Pancreas (tissue), 10 donors: ENCODE measurements around the gene BLTP3A. TPM values are rescaled to one million over a fixed set of nuclear protein-coding genes. Genes with fewer than 3 reads are reported as not detected.

Source experiments
- ATAC-seq, 4 donors: fragments of 200-7000 bp; cut with Tn5 transposase; one replicate each; pipeline versions ENCODE4 v1.8.0 to v1.9.1; 2020; ENCODE audit warnings: mild to moderate bottlenecking in 4 of 4, moderate library complexity in 4 of 4
- DNase-seq, 6 donors: peaks; one replicate each; pipeline ENCODE4 v3.0.0-alpha.2; 2020
- FAIRE-seq: peaks from 2 replicates; lab custom pipeline; 2012; peaks lifted over from hg19 to GRCh38; lab: Jason Lieb, UNC
- H3K27ac ChIP-seq, 4 donors: fragments of 200-600 bp; sonication (generic); 1 replicate in 3 of 4; 2 replicates in 1 of 4; pipeline versions ENCODE4 v1.5.0 to v1.8.0; 2020
- H3K27me3 ChIP-seq, 4 donors: fragments of 200-600 bp; one replicate each; pipeline ENCODE4 v1.8.0; 2021
- H3K36me3 ChIP-seq, 3 donors: fragments of 200-600 bp; sonication (generic) in 1 of 3; one replicate each; pipeline versions ENCODE4 v1.5.0 to v1.8.0; 2020 to 2021
- H3K4me1 ChIP-seq, 3 donors: fragments of 200-600 bp; one replicate each; pipeline ENCODE4 v1.8.0; 2021
- H3K4me3 ChIP-seq, 4 donors: fragments of 200-600 bp; sonication (generic) in 2 of 4; one replicate each; pipeline versions ENCODE4 v1.5.0 to v1.8.0; 2020 to 2021
- H3K9me3 ChIP-seq, 4 donors: fragments of 200-600 bp; one replicate each; pipeline ENCODE4 v1.8.0; 2021
- CTCF ChIP-seq, 4 donors: fragments of 200-600 bp; sonication (generic) in 3 of 4; IDR thresholded peaks; one replicate each; pipeline versions ENCODE4 v1.5.0 to v1.8.0; 2021; ENCODE audit warnings: antibody characterized with exemption in 4 of 4
- whole genome bisulfite sequencing, 2 donors: extraction: QIAGEN DNeasy Blood & Tissue Kit; methylation state at CpG; one replicate each; pipeline ENCODE4 v1.1.7; 2013; 5-methylcytosine and 5-hydroxymethylcytosine counted together
- intact Hi-C, 3 donors: fragments of 100-400 bp; cut with DNase I; formaldehyde crosslinking; loops; one replicate each; pipeline versions ENCODE4 v1.11.1 to v1.14.2; 2022
- polyA plus RNA-seq, 2 donors: library from polyadenylated mRNA; stranded (reverse); fragments of 200-250 nt; gene quantifications; one replicate each; pipeline ENCODE4 v1.2.3, GENCODE V29; 2013
- total RNA-seq, 6 donors: library from RNA; stranded (reverse); fragmentation: NEBNext Ultra II Directional in 4 of 6; extraction: Animal tissue kit (Norgen Biotek cat#: 25700) in 4 of 6; gene quantifications; one replicate each; pipeline versions ENCODE4 v1.2.1 to v1.2.4, GENCODE V29; 2021 to 2023
- donor health status: healthy with polysubstance abuse.
- donor health status: DM: no; HTN: no; CAD: no; lungs with moderate emphysema.
- donor health status: DM: no; HTN: no; CAD: no.
- donor health status: control.
- donor health status: control.
- donor health status: Bipolar disorder and iron deficiency.
- donor health status: DM: yes; HTN: yes; CAD: no.
- donor health status: DM: no; HTN: no; CAD: no.
- donor health status: DM: no; HTN: no; CAD: no.
- donor health status: DM: yes; HTN: yes; CAD: no.

Gene BLTP3A
- total and polyA plus RNA-seq, 8 donors, result 2.5 to 14.4 (median 8.6) TPM

GRCh38 chr6:34788111-34788510, 3.8 kb upstream of the BLTP3A start:
- Histone ChIP-seq H3K4me3 (no peak overlapping the region), H3K27ac (no peak overlapping the region), H3K36me3 (no peaks in the 10 kb centered on the region), H3K9me3 (no peaks in the 10 kb centered on the region), H3K27me3 (no peaks in the 10 kb centered on the region), H3K4me1 (no peaks in the 10 kb centered on the region)
- TF ChIP-seq CTCF (IDR thresholded peaks at IDR 0.05), result no peak
- intact Hi-C loops, result no loop called here
- FAIRE-seq (no peak), ATAC-seq (no peak), DNase-seq (no peak)
- 95 to 100% methylated on average over 5 of the region's 5 CpGs for WGBS, 2 donors

GRCh38 chr6:34791164-34791700, 651 bp upstream of the BLTP3A start:
- H3K4me3 ChIP-seq, result peak overlapping the region; percentile 73 to 83 (median 81)
- no peaks in the 10 kb centered on the region for H3K9me3 ChIP-seq
- H3K4me1 ChIP-seq, result peaks cover 0 to 10% (median 3%) of the 10 kb centered on the region in 3 donors
- no peak for FAIRE-seq
- no peaks in the 10 kb centered on the region for H3K27me3 ChIP-seq
- no peaks in the 10 kb centered on the region for H3K36me3 ChIP-seq
- 4 to 6% methylated on average over 19 of the region's 19 CpGs for WGBS, 2 donors
- no peak for TF ChIP-seq CTCF (IDR thresholded peaks at IDR 0.05)
- ATAC-seq, result peak; percentile 29 to 66 (median 50)
- intact Hi-C loops, result no loop called here
- DNase-seq, result peak; percentile 47 to 72 (median 56)
- peak overlapping the region; percentile 92 to 94 (median 93) for H3K27ac ChIP-seq

DNA sequence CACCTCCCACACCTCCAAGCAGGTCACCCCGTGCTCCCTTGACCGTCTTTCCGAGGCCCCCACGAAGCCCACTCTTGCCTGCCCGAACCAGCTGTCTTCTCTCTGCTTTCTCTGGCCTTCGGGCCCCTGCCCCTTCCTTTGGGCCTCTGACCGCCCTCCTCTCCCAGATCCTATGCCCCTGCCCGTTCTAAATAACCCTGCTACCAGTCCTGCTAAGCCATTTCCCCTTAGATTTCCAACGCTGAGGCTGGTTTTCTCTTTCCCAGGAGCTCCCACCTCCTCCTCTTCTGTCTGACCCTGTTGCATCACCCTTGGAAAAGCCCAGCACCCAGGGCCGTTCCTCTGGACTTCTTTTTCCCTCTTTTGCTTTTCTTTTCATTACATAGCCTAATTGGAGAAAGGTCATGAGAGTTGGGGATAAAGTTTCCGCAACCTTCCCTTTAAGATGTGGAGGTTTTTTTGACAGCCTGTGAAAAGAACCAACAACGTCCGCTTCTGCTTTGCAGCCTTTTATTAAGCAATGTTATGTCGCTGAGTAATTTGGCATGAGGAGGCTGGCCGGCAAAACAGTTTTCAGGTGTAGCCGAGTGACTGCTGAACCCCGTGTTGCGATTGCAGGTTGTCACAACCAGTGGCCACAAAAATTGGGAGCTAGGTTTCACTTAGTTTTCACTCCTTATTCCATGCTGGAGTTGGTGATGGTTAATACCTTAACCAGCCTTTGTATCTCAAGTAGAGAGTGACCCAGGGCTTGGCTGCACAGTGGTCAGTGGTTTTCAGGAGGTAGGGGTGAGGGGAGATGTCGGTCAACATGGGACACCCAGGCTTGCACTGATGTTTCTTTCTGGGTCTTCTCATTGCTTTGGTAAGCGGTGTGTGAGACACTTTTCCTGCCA, 970 bp downstream of the BLTP3A start:
- peak in 3 of 6 donors; percentile 23 to 62 (median 33) for DNase-seq
- Histone ChIP-seq H3K27me3 (no peaks in the 10 kb centered on the region), H3K4me3 (peak overlapping the region; percentile 73 to 83 (median 81)), H3K9me3 (no peaks in the 10 kb centered on the region), H3K36me3 (no peaks in the 10 kb centered on the region), H3K27ac (peak overlapping the region; percentile 92 to 94 (median 93)), H3K4me1 (peaks cover 0 to 18% (median 4%) of the 10 kb centered on the region in 3 donors)
- no peak for TF ChIP-seq CTCF (IDR thresholded peaks at IDR 0.05)
- intact Hi-C loops, result no loop called here
- peak; percentile 38 to 51 (median 41) for ATAC-seq
- no peak for FAIRE-seq
- WGBS, 2 donors, result 4 to 6% methylated on average over 20 of the region's 20 CpGs

- no peaks in the 10 kb centered on the region for H3K27me3 ChIP-seq
- no peak overlapping the region for H3K4me3 ChIP-seq
- no peak for TF ChIP-seq CTCF (IDR thresholded peaks at IDR 0.05)
- 97 to 98% methylated on average over 6 of the region's 6 CpGs for WGBS, 2 donors
- ATAC-seq (no peak), FAIRE-seq (no peak), DNase-seq (no peak)
- intact Hi-C loops, result no loop called here
- H3K36me3 ChIP-seq, result no peaks in the 10 kb centered on the region
- H3K4me1 ChIP-seq, result peaks cover 0 to 18% (median 4%) of the 10 kb centered on the region in 3 donors
- no peak overlapping the region for H3K27ac ChIP-seq
- H3K9me3 ChIP-seq, result no peaks in the 10 kb centered on the region
Observed at GRCh38 chr6:34793877-34794276, 2.0 kb downstream of the BLTP3A start.
